GM23338 (cell line): ENCODE measurements around the gene DSCAML1. TPM values are rescaled to one million over a fixed set of nuclear protein-coding genes. Genes with fewer than 3 reads are reported as not detected.

Source experiments
- ATAC-seq: fragments of 200-7000 bp; cut with Tn5 transposase; 3 replicates; pipeline ENCODE4 v1.9.1; 2020
- DNase-seq: peaks from one replicate; pipeline ENCODE4 v3.0.0-alpha.2; 2015; ENCODE audit warnings: low spot score
- H2AFZ ChIP-seq: fragments of 200-600 bp; sonication (generic); 2 replicates; pipeline ENCODE4 v1.8.0; 2016; ENCODE audit warnings: antibody characterized with exemption, mild to moderate bottlenecking, moderate library complexity
- H3F3A ChIP-seq: fragments of 200-600 bp; sonication (generic); replicated peaks from 2 replicates; pipeline ENCODE4 v1.8.0; 2017; ENCODE audit warnings: antibody characterized with exemption, mixed run types, low read depth
- H3K27ac ChIP-seq: fragments of 200-600 bp; sonication (generic); 2 replicates; pipeline ENCODE4 v1.6.1; 2016; ENCODE audit warnings: low read depth
- H3K27me3 ChIP-seq: fragments of 200-600 bp; sonication (generic); 2 replicates; pipeline ENCODE4 v1.8.0; 2016; ENCODE audit warnings: mild to moderate bottlenecking, mixed run types, moderate library complexity; ENCODE audit not compliant: insufficient read depth
- H3K36me3 ChIP-seq: fragments of 200-600 bp; sonication (generic); 2 replicates; pipeline ENCODE4 v1.8.0; 2016; ENCODE audit warnings: mild to moderate bottlenecking; ENCODE audit not compliant: insufficient read depth
- H3K4me1 ChIP-seq: fragments of 200-600 bp; sonication (generic); 2 replicates; pipeline ENCODE4 v1.8.0; 2016; ENCODE audit warnings: mild to moderate bottlenecking, moderate library complexity; ENCODE audit not compliant: insufficient read depth
- H3K4me2 ChIP-seq: fragments of 200-600 bp; sonication (generic); 2 replicates; pipeline ENCODE4 v1.7.1; 2017; ENCODE audit warnings: mixed run types
- H3K4me3 ChIP-seq: fragments of 200-600 bp; sonication (generic); 2 replicates; pipeline ENCODE4 v1.6.1; 2016; ENCODE audit warnings: mixed run types
- H3K79me2 ChIP-seq: fragments of 200-600 bp; sonication (generic); replicated peaks from 2 replicates; pipeline ENCODE4 v1.8.0; 2017; ENCODE audit warnings: mild to moderate bottlenecking; ENCODE audit not compliant: insufficient read depth
- H3K9me2 ChIP-seq: fragments of 200-600 bp; sonication (generic); 2 replicates; pipeline ENCODE4 v1.8.0; 2017; ENCODE audit not compliant: insufficient read depth
- H4K20me1 ChIP-seq: fragments of 200-600 bp; sonication (generic); replicated peaks from 2 replicates; pipeline ENCODE4 v1.8.0; 2017; ENCODE audit warnings: mild to moderate bottlenecking; ENCODE audit not compliant: insufficient read depth
- H3K27ac Mint-ChIP-seq: 2 replicates; pipeline ENCODE4 v1.8.0; 2020; ENCODE audit warnings: inconsistent platforms, mild to moderate bottlenecking, moderate library complexity, mixed read lengths
- H3K27me3 Mint-ChIP-seq: 3 replicates; pipeline ENCODE4 v1.8.0; 2022; ENCODE audit warnings: low read depth, mild to moderate bottlenecking, moderate library complexity, mixed read lengths, inconsistent platforms; ENCODE audit not compliant: insufficient read depth, poor library complexity
- H3K36me3 Mint-ChIP-seq: 3 replicates; pipeline ENCODE4 v1.8.0; 2021; ENCODE audit warnings: low read depth, mild to moderate bottlenecking, inconsistent platforms, moderate library complexity, mixed read lengths
- H3K4me1 Mint-ChIP-seq: 3 replicates; pipeline ENCODE4 v1.8.0; 2020; ENCODE audit warnings: mild to moderate bottlenecking, inconsistent platforms, mixed read lengths
- H3K4me3 Mint-ChIP-seq: 3 replicates; pipeline ENCODE4 v1.8.0; 2021; ENCODE audit warnings: moderate library complexity, mild to moderate bottlenecking, inconsistent platforms, mixed read lengths
- H3K9me3 Mint-ChIP-seq: 3 replicates; pipeline ENCODE4 v1.8.0; 2020; ENCODE audit warnings: moderate library complexity, mild to moderate bottlenecking, inconsistent platforms, mixed read lengths
- CREB1 ChIP-seq: fragments of 250-450 bp; sonication (Bioruptor Pico); IDR thresholded peaks from 2 replicates; pipeline ENCODE4 v1.5.0; 2020; ENCODE audit warnings: low read depth, mild to moderate bottlenecking, moderate library complexity
- ETS1 ChIP-seq: IDR thresholded peaks from 2 replicates; pipeline ENCODE4 v1.6.1; 2016; ENCODE audit warnings: antibody characterized with exemption
- EZH2 ChIP-seq: fragments of 200-600 bp; sonication (generic); IDR thresholded peaks from one replicate; pipeline ENCODE4 v1.8.0; 2017; ENCODE audit warnings: antibody characterized with exemption, mild to moderate bottlenecking, low read depth; ENCODE audit not compliant: unreplicated experiment
- EZH2phosphoT487 ChIP-seq: fragments of 200-600 bp; sonication (generic); IDR thresholded peaks from one replicate; pipeline ENCODE4 v1.8.1; 2018; ENCODE audit warnings: antibody characterized with exemption; ENCODE audit not compliant: unreplicated experiment
- POLR2AphosphoS5 ChIP-seq: IDR thresholded peaks from 2 replicates; pipeline ENCODE4 v1.6.1; 2016; ENCODE audit warnings: antibody characterized with exemption, low read depth
- REST ChIP-seq: IDR thresholded peaks from one replicate; pipeline ENCODE4 v1.6.1; 2018; ENCODE audit warnings: antibody characterized with exemption; ENCODE audit not compliant: unreplicated experiment
- STAT1 ChIP-seq: IDR thresholded peaks from one replicate; pipeline ENCODE4 v1.6.1; 2016; ENCODE audit warnings: antibody characterized with exemption; ENCODE audit not compliant: unreplicated experiment
- ZNF331 ChIP-seq: fragments of 250-450 bp; sonication (Bioruptor Pico); IDR thresholded peaks from 2 replicates; pipeline ENCODE4 v1.5.0; 2020; ENCODE audit warnings: low read depth, mild to moderate bottlenecking, moderate library complexity
- ZNF462 ChIP-seq: fragments of 250-450 bp; sonication (Bioruptor Pico); IDR thresholded peaks from 2 replicates; pipeline ENCODE4 v1.5.0; 2020; ENCODE audit warnings: mild to moderate bottlenecking, moderate library complexity
- polyA plus RNA-seq: library from polyadenylated mRNA; unstranded; fragments of >200 nt; fragmentation: Nextera tagmentation; extraction: Ambion mirVana; gene quantifications from 2 replicates; pipeline ENCODE4 v1.2.1, GENCODE V29; 2016
- total RNA-seq: library from RNA; depleted of rRNA; stranded (reverse); fragments of >200 nt; shearing (Covaris generic); gene quantifications from 2 replicates; pipeline ENCODE4 v1.2.3, GENCODE V29; 2014

Gene DSCAML1
- total and polyA plus RNA-seq, 2 experiments from 2014 or later: 0.17 TPM; not detected in 1

- TF ChIP-seq REST (no peak), EZH2 (no peak), ETS1 (no peak), CREB1 (CRISPR knock-in tag) (no peak), POLR2AphosphoS5 (no peak)
Observed at GRCh38 chr11:117428186-117428855, 368.7 kb downstream of the DSCAML1 start (continued).

GRCh38 chr11:117427356-117427874 is 369.6 kb downstream of the DSCAML1 start:
- ATAC-seq: no peak
- H3K27me3 Mint-ChIP-seq: peaks cover 18% of the 10 kb centered on the region
- TF ChIP-seq STAT1 (no peak), REST (no peak), ZNF462 (CRISPR knock-in tag) (no peak), ZNF331 (CRISPR knock-in tag) (no peak), EZH2phosphoT487 (no peak), EZH2 (no peak), POLR2AphosphoS5 (no peak)

More at GRCh38 chr11:117427356-117427874, 369.6 kb downstream of the DSCAML1 start:
- Histone ChIP-seq H3K36me3 (no peaks in the 10 kb centered on the region), H3K4me1 (peaks cover 8% of the 10 kb centered on the region), H3K4me3 (no peak overlapping the region), H2AFZ (no peak overlapping the region), H3K79me2 (no peaks in the 10 kb centered on the region), H3K27me3 (no peaks in the 10 kb centered on the region), H3F3A (no peaks in the 10 kb centered on the region), H4K20me1 (no peaks in the 10 kb centered on the region), H3K9me2 (no peaks in the 10 kb centered on the region), H3K27ac (no peak overlapping the region), H3K4me2 (no peak overlapping the region)
- Mint-ChIP-seq H3K36me3 (no peaks in the 10 kb centered on the region), H3K27ac (no peak overlapping the region), H3K9me3 (no peaks in the 10 kb centered on the region), H3K4me1 (peaks cover 34% of the 10 kb centered on the region), H3K4me3 (no peak overlapping the region; the same call in 2 of the 3 replicates)
- DNase-seq: no peak
